Gastroesophageal sphincter (tissue), 3 donors: ENCODE measurements around the gene PACS1.
A peak's percentile ranks its signal among the peaks of the same experiment; 100 is the strongest.

Experiments used
- EP300 ChIP-seq: sonication (generic); formaldehyde crosslinking; IDR thresholded peaks from one replicate; pipeline ENCODE4 v1.6.1; 2017; ENCODE audit warnings: antibody characterized with exemption, mild to moderate bottlenecking
- POLR2A ChIP-seq, 2 donors: fragments of 450-650 bp; IDR thresholded peaks; one replicate each; pipeline ENCODE4 v1.6.1; 2017; ENCODE audit warnings: antibody characterized with exemption in 2 of 2, mild to moderate bottlenecking in 2 of 2, moderate library complexity in 1 of 2
- POLR2AphosphoS5 ChIP-seq: sonication (generic); formaldehyde crosslinking; IDR thresholded peaks from one replicate; pipeline ENCODE4 v1.6.1; 2017; ENCODE audit warnings: antibody characterized with exemption
- TF ChIP-seq, protein P1 (sequence below), 4 experiments: fragments of 200-600 bp in 2 of 4; fragments of 450-650 bp in 2 of 4; sonication (generic) in 1 of 4; IDR thresholded peaks; one replicate each; pipeline ENCODE4 v1.5.1; 2017 to 2019; ENCODE audit warnings: antibody characterized with exemption in 4 of 4, mild to moderate bottlenecking in 2 of 4, moderate library complexity in 2 of 4

- TF ChIP-seq EP300 (no peak), POLR2A (IDR thresholded peaks at IDR 0.05) (no peak), POLR2AphosphoS5 (peak; percentile 19)
- TF ChIP-seq, protein P1, sequence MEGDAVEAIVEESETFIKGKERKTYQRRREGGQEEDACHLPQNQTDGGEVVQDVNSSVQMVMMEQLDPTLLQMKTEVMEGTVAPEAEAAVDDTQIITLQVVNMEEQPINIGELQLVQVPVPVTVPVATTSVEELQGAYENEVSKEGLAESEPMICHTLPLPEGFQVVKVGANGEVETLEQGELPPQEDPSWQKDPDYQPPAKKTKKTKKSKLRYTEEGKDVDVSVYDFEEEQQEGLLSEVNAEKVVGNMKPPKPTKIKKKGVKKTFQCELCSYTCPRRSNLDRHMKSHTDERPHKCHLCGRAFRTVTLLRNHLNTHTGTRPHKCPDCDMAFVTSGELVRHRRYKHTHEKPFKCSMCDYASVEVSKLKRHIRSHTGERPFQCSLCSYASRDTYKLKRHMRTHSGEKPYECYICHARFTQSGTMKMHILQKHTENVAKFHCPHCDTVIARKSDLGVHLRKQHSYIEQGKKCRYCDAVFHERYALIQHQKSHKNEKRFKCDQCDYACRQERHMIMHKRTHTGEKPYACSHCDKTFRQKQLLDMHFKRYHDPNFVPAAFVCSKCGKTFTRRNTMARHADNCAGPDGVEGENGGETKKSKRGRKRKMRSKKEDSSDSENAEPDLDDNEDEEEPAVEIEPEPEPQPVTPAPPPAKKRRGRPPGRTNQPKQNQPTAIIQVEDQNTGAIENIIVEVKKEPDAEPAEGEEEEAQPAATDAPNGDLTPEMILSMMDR (IDR thresholded peaks at IDR 0.05): no peak
Measured at GRCh38 chr11:66100272-66101065, 30.4 kb downstream of the PACS1 start.
